Thoracic aorta (tissue), 2 donors: ENCODE measurements around the gene TMEM126B. TPM values are rescaled to one million over a fixed set of nuclear protein-coding genes. Genes with fewer than 3 reads are reported as not detected.

ENCODE experiments used
- ATAC-seq: fragments of 150-250 bp; one replicate; pipeline ENCODE4 v1.8.0; 2017; ENCODE audit warnings: low read depth; ENCODE audit not compliant: insufficient number of reproducible peaks, low FRiP score
- DNase-seq: peaks from one replicate; pipeline ENCODE4 v3.0.0-alpha.2; 2020; ENCODE audit warnings: low spot score
- H3K27ac ChIP-seq, 2 donors: fragments of 200-600 bp; sonication (generic); 1 replicate in 1 of 2; 2 replicates in 1 of 2; pipeline ENCODE4 v1.5.1; 2016; ENCODE audit warnings: mild to moderate bottlenecking in 2 of 2, moderate library complexity in 2 of 2
- H3K27me3 ChIP-seq: fragments of 200-600 bp; sonication (generic); replicated peaks from 2 replicates; pipeline ENCODE4 v1.6.0; 2016; ENCODE audit warnings: mild to moderate bottlenecking; ENCODE audit not compliant: insufficient read depth
- H3K36me3 ChIP-seq: fragments of 200-600 bp; sonication (generic); one replicate; pipeline ENCODE4 v1.5.1; 2016
- H3K4me1 ChIP-seq, 2 donors: fragments of 200-600 bp; sonication (generic); 1 replicate in 1 of 2; 2 replicates in 1 of 2; pipeline versions ENCODE4 v1.5.1 to v1.6.0; 2016; ENCODE audit warnings: low read depth in 2 of 2, mild to moderate bottlenecking in 1 of 2; ENCODE audit not compliant: control insufficient read depth in 1 of 2
- H3K4me3 ChIP-seq: fragments of 200-600 bp; sonication (generic); 2 replicates; pipeline ENCODE4 v1.5.1; 2016; ENCODE audit warnings: mild to moderate bottlenecking
- H3K9me3 ChIP-seq: fragments of 200-600 bp; sonication (generic); 2 replicates; pipeline ENCODE4 v1.5.1; 2016
- CTCF ChIP-seq: fragments of 200-600 bp; sonication (generic); IDR thresholded peaks from one replicate; pipeline ENCODE4 v1.5.1; 2019; ENCODE audit warnings: antibody characterized with exemption
- total RNA-seq, 2 donors: library from RNA; depleted of rRNA; stranded (reverse); fragments of >200 nt; gene quantifications; one replicate each; pipeline versions ENCODE4 v1.1.0 to v1.2.3, GENCODE V29; 2016

TMEM126B gene
- 10 to 100 TPM; 36.8 to 51.7 TPM for total RNA-seq

- Histone ChIP-seq H3K4me1 (peaks cover 12 to 33% of the 10 kb centered on the region in 2 donors), H3K36me3 (no peaks in the 10 kb centered on the region), H3K27ac (peak within 1 kb of the TSS; percentile 95 to 97), H3K27me3 (no peaks in the 10 kb centered on the region), H3K9me3 (no peaks in the 10 kb centered on the region), H3K4me3 (peak within 1 kb of the TSS; percentile 97)
- ATAC-seq (peak; percentile 97), DNase-seq (peak; percentile 94)
- no peak for TF ChIP-seq CTCF
Measured at GRCh38 chr11:85627998-85628770, at the start of gene TMEM126B. TSS of gene TMEM126B (plus strand) at chr11:85628593. CDS start at chr11:85628608, 15 bp downstream.

GRCh38 chr11:85582111-85582510, 46.3 kb upstream of the TMEM126B start:
- no peak for DNase-seq
- H3K27ac ChIP-seq, result no peak overlapping the region
- H3K9me3 ChIP-seq, result no peaks in the 10 kb centered on the region
- no peak overlapping the region for H3K4me3 ChIP-seq
- H3K36me3 ChIP-seq, result no peaks in the 10 kb centered on the region
- no peak for ATAC-seq
- H3K4me1 ChIP-seq, result no peaks in the 10 kb centered on the region
- no peak for TF ChIP-seq CTCF
- H3K27me3 ChIP-seq, result no peaks in the 10 kb centered on the region

GRCh38 chr11:85589373-85589772, 39.0 kb upstream of the TMEM126B start:
- TF ChIP-seq CTCF, result no peak
- Histone ChIP-seq H3K27ac (no peak overlapping the region), H3K4me1 (no peaks in the 10 kb centered on the region), H3K9me3 (no peaks in the 10 kb centered on the region), H3K36me3 (no peaks in the 10 kb centered on the region), H3K27me3 (no peaks in the 10 kb centered on the region), H3K4me3 (no peak overlapping the region)
- ATAC-seq, result no peak
- no peak for DNase-seq

GRCh38 chr11:85590848-85591483, 37.4 kb upstream of the TMEM126B start:
- no peaks in the 10 kb centered on the region for H3K36me3 ChIP-seq
- H3K27ac ChIP-seq, result no peak overlapping the region
- TF ChIP-seq CTCF, result no peak

GRCh38 chr11:85595285-85595884, 33.0 kb upstream of the TMEM126B start:
- Histone ChIP-seq H3K27me3 (no peaks in the 10 kb centered on the region), H3K4me3 (no peak overlapping the region), H3K4me1 (no peaks in the 10 kb centered on the region), H3K36me3 (no peaks in the 10 kb centered on the region), H3K27ac (no peak overlapping the region), H3K9me3 (no peaks in the 10 kb centered on the region)
- no peak for ATAC-seq
- no peak for DNase-seq
- peak; percentile 45 for TF ChIP-seq CTCF

More at GRCh38 chr11:85590848-85591483, 37.4 kb upstream of the TMEM126B start:
- Histone ChIP-seq H3K27me3 (no peaks in the 10 kb centered on the region), H3K4me1 (no peaks in the 10 kb centered on the region), H3K9me3 (no peaks in the 10 kb centered on the region), H3K4me3 (no peak overlapping the region)
- DNase-seq, result no peak
- no peak for ATAC-seq
